Tibial nerve (tissue), 4 donors: ENCODE data around the gene NDC1.

Source experiments
- EP300 ChIP-seq, 2 donors: sonication (generic); formaldehyde crosslinking; IDR thresholded peaks; one replicate each; pipeline ENCODE4 v1.6.1; 2017; ENCODE audit warnings: antibody characterized with exemption in 2 of 2, mild to moderate bottlenecking in 1 of 2
- POLR2A ChIP-seq, 2 donors: fragments of 450-650 bp; IDR thresholded peaks; one replicate each; pipeline ENCODE4 v1.6.1; 2017; ENCODE audit warnings: antibody characterized with exemption in 2 of 2, mild to moderate bottlenecking in 2 of 2, moderate library complexity in 2 of 2
- TF ChIP-seq, protein P1 (sequence below), 5 experiments: fragments of 200-600 bp in 3 of 5; fragments of 450-650 bp in 2 of 5; sonication (generic) in 3 of 5; IDR thresholded peaks; one replicate each; pipeline ENCODE4 v1.5.1; 2016 to 2019; ENCODE audit warnings: antibody characterized with exemption in 5 of 5, mild to moderate bottlenecking in 3 of 5, moderate library complexity in 2 of 5

DNA sequence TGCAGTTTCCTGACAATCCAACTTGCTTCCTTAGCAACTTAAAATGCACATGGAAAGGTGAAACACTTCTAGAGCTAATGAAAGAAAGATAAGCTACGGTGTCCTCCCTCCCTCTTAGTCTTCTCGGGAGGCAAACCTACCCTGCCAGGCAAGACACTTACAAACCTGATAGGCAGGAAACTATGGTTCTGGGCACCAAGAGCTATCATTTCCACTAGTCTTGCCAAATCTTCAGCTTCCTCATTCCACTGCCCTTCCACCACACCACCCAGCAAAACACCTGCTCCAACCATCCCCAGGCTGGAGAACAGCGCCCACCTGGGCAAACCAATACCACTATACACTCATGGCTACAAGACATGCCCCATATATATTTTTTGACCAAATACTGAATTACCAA, 15.2 kb downstream of the NDC1 start:
- TF ChIP-seq, protein P1, sequence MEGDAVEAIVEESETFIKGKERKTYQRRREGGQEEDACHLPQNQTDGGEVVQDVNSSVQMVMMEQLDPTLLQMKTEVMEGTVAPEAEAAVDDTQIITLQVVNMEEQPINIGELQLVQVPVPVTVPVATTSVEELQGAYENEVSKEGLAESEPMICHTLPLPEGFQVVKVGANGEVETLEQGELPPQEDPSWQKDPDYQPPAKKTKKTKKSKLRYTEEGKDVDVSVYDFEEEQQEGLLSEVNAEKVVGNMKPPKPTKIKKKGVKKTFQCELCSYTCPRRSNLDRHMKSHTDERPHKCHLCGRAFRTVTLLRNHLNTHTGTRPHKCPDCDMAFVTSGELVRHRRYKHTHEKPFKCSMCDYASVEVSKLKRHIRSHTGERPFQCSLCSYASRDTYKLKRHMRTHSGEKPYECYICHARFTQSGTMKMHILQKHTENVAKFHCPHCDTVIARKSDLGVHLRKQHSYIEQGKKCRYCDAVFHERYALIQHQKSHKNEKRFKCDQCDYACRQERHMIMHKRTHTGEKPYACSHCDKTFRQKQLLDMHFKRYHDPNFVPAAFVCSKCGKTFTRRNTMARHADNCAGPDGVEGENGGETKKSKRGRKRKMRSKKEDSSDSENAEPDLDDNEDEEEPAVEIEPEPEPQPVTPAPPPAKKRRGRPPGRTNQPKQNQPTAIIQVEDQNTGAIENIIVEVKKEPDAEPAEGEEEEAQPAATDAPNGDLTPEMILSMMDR (IDR thresholded peaks at IDR 0.05) = no peak
- TF ChIP-seq EP300 (IDR thresholded peaks at IDR 0.05) (no peak), POLR2A (IDR thresholded peaks at IDR 0.05) (no peak)
